CD1c-positive myeloid dendritic cell (primary cell): ENCODE results near the gene GPR149.
A peak's percentile ranks its signal among the peaks of the same experiment; 100 is the strongest.

Experiments
- DNase-seq: peaks from one replicate; pipeline ENCODE4 v3.0.0-alpha.2; 2016; ENCODE audit errors: extremely low spot score

The GPR149 gene

DNA sequence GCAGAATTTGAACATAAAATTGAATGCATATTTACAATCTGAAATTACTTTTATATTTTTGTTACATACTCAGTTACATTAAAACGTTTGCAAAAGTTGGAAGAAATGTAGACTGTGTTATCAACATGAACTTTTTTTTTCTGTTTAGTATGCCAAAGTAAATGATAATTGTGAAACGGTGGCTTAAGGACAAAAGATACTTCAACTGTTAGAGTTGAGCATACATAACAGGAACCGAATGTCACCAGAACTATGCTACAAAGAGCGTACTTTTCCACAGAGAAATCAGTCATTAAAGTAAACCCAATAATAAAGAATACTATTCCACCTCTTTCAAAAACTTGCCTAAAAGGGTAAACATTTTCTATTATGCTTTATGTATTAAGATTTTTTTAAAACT, 91.4 kb downstream of the GPR149 start:
- DNase-seq = no peak

DNA sequence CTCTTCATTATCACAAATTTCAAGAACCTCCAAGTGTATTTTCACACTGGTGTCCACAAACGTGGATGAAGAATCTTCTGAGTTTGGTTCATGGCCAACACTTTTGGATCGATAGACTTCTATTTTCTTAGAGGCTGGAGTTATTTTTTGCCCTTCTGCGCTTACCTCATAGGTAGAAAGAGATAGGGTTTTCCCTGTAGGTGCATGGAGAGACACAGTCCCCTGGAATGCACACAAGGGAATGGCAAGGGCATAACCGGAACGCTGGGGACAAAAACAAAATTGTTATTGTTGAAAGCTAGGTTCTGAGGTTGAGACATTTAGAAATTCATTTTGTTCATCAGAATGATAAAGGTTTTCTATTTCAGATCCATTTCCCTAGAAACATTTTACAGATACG, 92.0 kb downstream of the GPR149 start:
- no peak for DNase-seq

GRCh38 chr3:154334973-154335420, 95.0 kb downstream of the GPR149 start:
- DNase-seq = peak; percentile 47

DNA sequence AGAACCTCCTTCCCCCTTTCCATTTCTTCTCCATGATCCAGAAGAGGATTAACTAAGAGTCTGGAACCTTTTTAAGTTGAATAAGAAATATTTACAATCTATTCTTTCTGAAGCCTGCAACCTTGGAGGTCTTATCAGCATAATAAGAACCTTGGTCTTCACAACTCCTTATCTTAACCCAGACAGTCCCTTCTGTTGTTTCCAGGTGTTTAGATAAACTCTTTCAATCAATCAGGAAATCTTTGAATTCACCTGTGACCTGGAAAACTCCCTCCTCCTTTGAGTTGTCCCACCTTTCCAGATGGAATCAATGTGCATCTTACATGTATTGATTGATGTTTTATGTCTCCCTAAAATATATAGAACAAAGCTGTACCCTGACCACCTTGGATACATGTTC, 102.1 kb downstream of the GPR149 start:
- no peak for DNase-seq

- peak; percentile 8 for DNase-seq
These were observed 105.1 kb downstream of the GPR149 start for GRCh38 chr3:154324919-154325318.

DNA sequence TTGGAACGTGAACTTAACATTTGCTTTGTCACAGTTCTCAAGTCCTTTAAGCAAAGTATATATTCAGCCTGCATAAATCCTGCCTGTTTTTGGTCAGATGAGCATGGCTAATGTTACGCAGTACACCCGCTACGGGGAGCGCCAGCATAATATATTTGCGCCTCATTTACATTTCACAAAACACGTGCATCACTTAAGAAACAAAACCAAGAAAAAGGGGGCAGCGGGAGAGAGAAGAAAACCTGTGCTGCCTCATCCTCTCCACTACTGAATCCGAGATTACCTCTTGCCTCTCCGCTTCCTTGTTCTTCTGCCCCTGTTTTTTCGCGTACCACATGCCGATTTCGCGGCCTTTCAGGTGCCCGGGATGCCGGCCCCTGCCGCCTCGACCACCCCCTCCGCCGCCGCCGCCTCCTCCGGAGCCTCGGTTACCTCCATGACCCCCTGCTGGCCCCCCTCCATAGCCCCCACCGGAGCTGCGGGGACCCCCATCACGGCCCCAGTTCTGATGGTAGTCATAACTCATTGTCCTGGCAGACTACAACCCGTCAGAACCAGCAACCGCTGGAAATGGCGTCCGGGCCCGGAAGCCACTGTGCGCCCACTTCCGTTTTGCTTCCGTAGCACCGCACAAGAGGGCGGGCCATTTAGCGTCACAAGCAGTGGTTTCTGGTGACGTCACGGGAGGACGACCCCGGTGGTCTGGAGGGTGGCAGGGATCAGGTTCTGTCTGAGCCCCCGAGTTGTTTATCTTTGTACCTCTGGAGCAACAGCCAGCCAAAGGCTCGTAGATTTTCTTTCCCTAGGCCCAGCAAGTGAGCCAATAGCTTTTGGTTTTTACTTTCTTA, 105.9 kb downstream of the GPR149 start, which contains the start of gene DHX36:
TSS of gene DHX36 (minus strand) at position 597 of the 848 bp plus-strand sequence. CDS start at position 526, 71 bp downstream.
- peak; percentile 94 for DNase-seq

GRCh38 chr3:154316974-154317767, 112.8 kb downstream of the GPR149 start:
- no peak for DNase-seq

GRCh38 chr3:154314152-154314551, 115.8 kb downstream of the GPR149 start:
- DNase-seq = no peak

DNA sequence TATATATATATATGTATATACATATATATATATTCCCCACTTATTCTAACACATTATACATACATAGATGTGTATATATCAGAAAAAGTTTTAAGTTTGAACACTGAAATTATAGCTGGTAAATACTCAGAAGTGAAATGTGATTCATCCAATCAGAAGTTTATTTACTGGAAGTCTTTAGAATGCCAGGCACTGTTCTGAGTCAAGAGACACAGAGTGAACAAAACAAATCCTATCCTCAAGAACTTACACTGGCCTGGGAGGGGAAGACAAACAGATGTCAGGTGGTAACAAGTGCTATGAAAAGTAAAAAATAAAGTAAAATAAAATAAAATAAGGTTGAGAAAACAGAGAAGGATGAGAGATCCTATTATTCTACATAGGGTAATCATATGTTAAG, 119.2 kb downstream of the GPR149 start:
- DNase-seq = no peak

DNA sequence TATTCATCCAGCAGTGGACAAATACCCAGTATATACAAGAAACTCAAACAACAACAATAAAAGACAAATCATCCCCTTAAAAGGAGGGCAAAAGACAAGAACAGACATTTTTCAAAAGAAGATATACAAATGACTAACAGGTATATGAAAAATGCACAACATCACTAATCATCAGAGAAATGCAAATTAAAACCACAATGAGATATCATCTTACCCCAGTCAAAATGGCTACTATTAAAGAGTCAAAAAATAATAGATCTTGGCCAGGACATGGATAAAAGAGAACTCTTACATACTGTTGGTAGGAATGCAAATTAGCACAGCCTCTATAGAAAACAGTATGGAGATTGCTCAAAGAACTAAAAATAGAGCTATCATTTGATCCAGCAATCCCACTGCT, 122.6 kb downstream of the GPR149 start:
- DNase-seq = no peak

- DNase-seq = no peak
These were observed 125.1 kb downstream of the GPR149 start for GRCh38 chr3:154304936-154305335.

GRCh38 chr3:154304116-154304786, 125.7 kb downstream of the GPR149 start:
- no peak for DNase-seq

GRCh38 chr3:154301561-154301960, 128.4 kb downstream of the GPR149 start:
- no peak for DNase-seq

DNA sequence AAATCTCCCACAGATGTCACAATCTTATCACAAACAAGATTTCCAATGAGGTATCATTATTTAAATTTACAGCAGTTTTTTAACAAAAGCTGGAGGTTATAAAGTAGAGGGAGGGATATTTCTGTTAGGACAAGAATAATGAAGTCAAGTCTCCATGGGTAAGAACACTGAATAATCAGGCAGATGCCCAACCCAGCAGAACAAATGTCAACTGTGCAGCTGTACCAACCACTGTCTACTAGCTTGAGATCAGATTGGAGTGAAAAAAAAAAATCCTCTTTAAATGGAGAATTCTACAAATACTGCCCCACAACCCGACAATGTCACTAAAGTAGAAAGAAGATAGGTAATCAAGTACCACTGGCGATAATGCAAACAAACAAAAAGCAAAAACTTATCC, 136.0 kb downstream of the GPR149 start:
- DNase-seq = no peak

GRCh38 chr3:154290187-154290586, 139.8 kb downstream of the GPR149 start:
- no peak for DNase-seq
